ENCODE measurements around the gene CIT.

GRCh38 chr12:119775246-119775895 lies 101.7 kb downstream of the CIT start:
- TF ChIP-seq CTCF (IDR thresholded peaks at IDR 0.05): no peak
- TF ChIP-seq POLR2A (IDR thresholded peaks at IDR 0.05): no peak
